HepG2 (cell line): Measurements from ENCODE around the gene EPB41L2. TPM values are rescaled to one million over a fixed set of nuclear protein-coding genes. Genes with fewer than 3 reads are reported as not detected.
A peak's percentile ranks its signal among the peaks of the same experiment; 100 is the strongest.

Experiments used
- ATAC-seq: fragments of 200-7000 bp; cut with Tn5 transposase; 3 replicates; pipeline ENCODE4 v1.9.1; 2020; ENCODE audit warnings: mild to moderate bottlenecking, moderate library complexity
- BruUV-seq: library from RNA; stranded (reverse); fragments of 400-500 nt; replicated peaks from 2 replicates; lab custom pipeline; 2021; lab: Mats Ljungman, UMichigan
- CTCF ChIA-PET: fragments of 300-600 bp; formaldehyde crosslinking; extraction: SDS; loops from one replicate; lab custom pipeline; 2021; ENCODE audit warnings: low total read pairs, inconsistent platforms, low intra/inter-chr PET ratio; lab: Yijun Ruan, JAX
- POLR2A ChIA-PET: fragments of 350-600 bp; sonication (Branson Sonifier 250); formaldehyde crosslinking; loops from one replicate; lab custom pipeline; 2020; ENCODE audit warnings: antibody characterized with exemption, inconsistent platforms; lab: Yijun Ruan, JAX
- DNase-seq: peaks from one replicate; pipeline ENCODE4 v3.0.0-alpha.2; 2015; ENCODE audit warnings: low spot score
- FAIRE-seq: peaks from 3 replicates; lab custom pipeline; 2011; peaks lifted over from hg19 to GRCh38; lab: Jason Lieb, UNC
- H2AFZ ChIP-seq: one replicate; pipeline ENCODE4 v1.6.1; 2011; ENCODE audit warnings: low read length, inconsistent platforms
- H3K27ac ChIP-seq: fragments of 300-600 bp; 3 replicates; pipeline ENCODE4 v1.8.0; 2011; ENCODE audit warnings: mixed run types, mild to moderate bottlenecking, mixed read lengths, low read length, inconsistent platforms; ENCODE audit not compliant: insufficient read depth; ENCODE audit errors: extremely low read length
- H3K27me3 ChIP-seq, 2 experiments: fragments of 200-600 bp in 1 of 2; 2 replicates in 1 of 2; 3 replicates in 1 of 2; pipeline versions ENCODE4 v1.6.0 to v1.8.0; 2011; ENCODE audit warnings: low read length in 2 of 2, mild to moderate bottlenecking in 2 of 2, moderate library complexity in 2 of 2, inconsistent platforms in 1 of 2; ENCODE audit not compliant: insufficient read depth in 2 of 2, control insufficient read depth in 1 of 2
- H3K36me3 ChIP-seq, 2 experiments: fragments of 200-600 bp in 1 of 2; replicated peaks in 1 of 2; 2 replicates in 1 of 2; 3 replicates in 1 of 2; pipeline versions ENCODE4 v1.5.1 to v1.8.0; 2011; ENCODE audit warnings: low read length in 2 of 2, inconsistent platforms in 1 of 2; ENCODE audit not compliant: insufficient read depth in 2 of 2, control insufficient read depth in 1 of 2
- H3K4me1 ChIP-seq: 2 replicates; pipeline ENCODE4 v1.5.1; 2012; ENCODE audit warnings: low read length, inconsistent platforms; ENCODE audit not compliant: insufficient read depth
- H3K4me2 ChIP-seq: 2 replicates; pipeline ENCODE4 v1.6.0; 2011; ENCODE audit warnings: low read depth, low read length, inconsistent platforms
- H3K4me3 ChIP-seq, 3 experiments: fragments of 200-600 bp in 1 of 3; sonication (generic), shearing (Covaris generic) in 1 of 3; replicated peaks in 1 of 3; 2 replicates each; pipeline ENCODE4 v1.5.1; 2011 to 2016; ENCODE audit warnings: low read length in 3 of 3, inconsistent platforms in 2 of 3, low read depth in 2 of 3, mild to moderate bottlenecking in 2 of 3, control low read depth in 1 of 3, mixed read lengths in 1 of 3; ENCODE audit not compliant: insufficient read depth in 1 of 3
- H3K79me2 ChIP-seq: one replicate; pipeline ENCODE4 v1.6.1; 2011; ENCODE audit warnings: low read length, inconsistent platforms; ENCODE audit not compliant: insufficient read depth
- H3K9ac ChIP-seq: 2 replicates; pipeline ENCODE4 v1.6.0; 2011; ENCODE audit warnings: mild to moderate bottlenecking, low read depth, low read length, inconsistent platforms; ENCODE audit not compliant: insufficient read depth
- H3K9me3 ChIP-seq: 2 replicates; pipeline ENCODE4 v1.5.1; 2012; ENCODE audit warnings: mild to moderate bottlenecking, low read length
- H4K20me1 ChIP-seq: 2 replicates; pipeline ENCODE4 v1.6.0; 2011; ENCODE audit warnings: inconsistent platforms, mild to moderate bottlenecking, low read length, moderate library complexity; ENCODE audit not compliant: insufficient read depth
- ASH2L ChIP-seq: fragments of 300-600, 200-600 bp; sonication (generic); IDR thresholded peaks from 2 replicates; pipeline ENCODE4 v1.7.0; 2017; ENCODE audit warnings: low read depth, mild to moderate bottlenecking, moderate library complexity, mixed read lengths, low read length; ENCODE audit not compliant: insufficient read length
- FLYWCH1 ChIP-seq: sonication (generic); formaldehyde crosslinking; IDR thresholded peaks from 2 replicates; pipeline ENCODE4 v1.8.1; 2023; ENCODE audit warnings: mild to moderate bottlenecking, missing genetic modification reagents
- MAFF ChIP-seq: IDR thresholded peaks from 2 replicates; pipeline ENCODE4 v1.6.1; 2011; ENCODE audit warnings: low read depth, low read length, improper control_type of control experiment
- MAFK ChIP-seq, 2 experiments: IDR thresholded peaks in 1 of 2; conservative IDR thresholded peaks in 1 of 2; 2 replicates each; pipeline ENCODE4 v1.6.1; 2011; ENCODE audit warnings: improper control_type of control experiment in 2 of 2, low read length in 2 of 2
- POLR2G ChIP-seq: fragments of 200-400 bp; formaldehyde crosslinking; IDR thresholded peaks from 2 replicates; pipeline ENCODE4 v1.6.1; 2018; ENCODE audit warnings: mild to moderate bottlenecking, low read depth, low read length, moderate library complexity
- ZNF768 ChIP-seq: sonication (generic); formaldehyde crosslinking; IDR thresholded peaks from 2 replicates; pipeline ENCODE4 v1.4.0; 2020; ENCODE audit warnings: missing genetic modification reagents
- WGBS: methylation state at CpG from one replicate; pipeline ENCODE4 v1.1.6; 2017; ENCODE audit warnings: low lambda C conversion rate; 5-methylcytosine and 5-hydroxymethylcytosine counted together
- in situ Hi-C: cut with HindIII; loops from 2 replicates; pipeline ENCODE4 v1.10.0; 2017; ENCODE audit warnings: low pct_unique_long_range_greater_than_20kb; ENCODE audit not compliant: extremely low pct_ligation_motif_present
- intact Hi-C: fragments of 100-400 bp; cut with micrococcal nuclease; formaldehyde crosslinking; loops from one replicate; pipeline ENCODE4 v1.10.0; 2022; ENCODE audit not compliant: unreplicated experiment
- polyA plus RNA-seq, 8 experiments: library from polyadenylated mRNA; depleted of rRNA in 3 of 8; stranded (reverse) in 7 of 8; unstranded in 1 of 8; fragments of >200 nt; fragmentation: Illumina TruSeq in 4 of 8; extraction: Trizol in 4 of 8; gene quantifications; 2 replicates each; pipeline versions ENCODE4 v1.2.1 to v1.2.3, GENCODE V29; 2011 to 2016; ENCODE audit warnings: low read depth in 4 of 8, missing spikeins in 1 of 8, mixed read lengths in 1 of 8; ENCODE audit not compliant: insufficient read depth in 1 of 8
- total RNA-seq, 5 experiments: library from RNA; depleted of rRNA; stranded (reverse); fragments of >200 nt; fragmentation: Illumina TruSeq; extraction: Trizol; gene quantifications; 2 replicates each; pipeline ENCODE4 v1.2.3, GENCODE V29; 2016; ENCODE audit warnings: low read depth in 1 of 5
- TF ChIP-seq, protein P1 (sequence below): sonication (generic); formaldehyde crosslinking; IDR thresholded peaks from 2 replicates; pipeline ENCODE4 v1.5.0; 2020; ENCODE audit warnings: mild to moderate bottlenecking, missing genetic modification reagents, borderline replicate concordance

The EPB41L2 gene
- total and polyA plus RNA-seq, 2 of the 13 experiments (the other 11 are each of a cell fraction or from before 2014, with no cell fraction given): 41.7 to 56.4 TPM

DNA sequence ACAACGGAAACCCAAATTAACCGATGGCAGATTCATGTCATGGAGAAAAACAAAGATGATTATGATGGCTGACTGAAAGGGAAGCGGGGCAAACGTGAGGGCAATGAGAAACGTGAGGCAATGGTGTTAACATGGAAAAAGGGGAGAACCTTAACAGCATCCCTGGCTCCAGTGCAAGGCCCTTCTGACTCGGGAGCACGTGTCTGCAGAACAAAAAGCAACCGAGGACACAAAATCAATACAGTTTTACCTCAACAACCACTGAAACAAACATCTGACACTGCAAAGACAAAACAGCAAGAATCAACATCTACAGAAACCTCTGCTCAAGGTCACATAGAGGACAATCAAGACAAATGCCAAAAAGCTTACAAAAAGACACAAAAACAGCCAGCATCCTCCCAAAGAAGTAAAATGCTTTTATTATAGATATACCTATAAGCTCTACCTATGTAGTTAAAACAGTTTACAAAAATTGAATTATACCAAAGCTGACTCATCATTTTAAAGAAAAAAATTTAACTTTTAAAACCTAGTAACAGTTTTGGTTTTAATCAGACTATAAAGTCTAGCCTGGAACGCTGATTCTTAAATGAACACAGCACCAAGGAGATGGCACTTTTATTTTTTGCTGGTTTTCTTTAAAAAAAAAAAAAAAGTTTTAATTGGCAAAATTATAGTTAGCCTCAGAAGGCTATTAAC, 192.7 kb downstream of the EPB41L2 start:
- no peaks in the 10 kb centered on the region for H4K20me1 ChIP-seq
- peaks cover 6 to 15% of the 10 kb centered on the region in 2 experiments; a peak in 4 of 5 replicates for H3K36me3 ChIP-seq
- peaks cover 20% of the 10 kb centered on the region for H3K4me1 ChIP-seq
- no peaks in the 10 kb centered on the region for H3K9me3 ChIP-seq
- in situ Hi-C loops: no loop called here
- TF ChIP-seq FLYWCH1 (CRISPR knock-in tag): no peak
- peak; percentile 86 to 96 for TF ChIP-seq MAFK (conservative IDR thresholded peaks at IDR 0.05 in 1 of 2, IDR thresholded peaks at IDR 0.05 in 1 of 2; ENCODE audit: low read length in 2 of 2)
- peak; percentile 92 for TF ChIP-seq MAFF
- no peaks in the 10 kb centered on the region for H3K27me3 ChIP-seq
- ChIA-PET POLR2A (interaction anchor here (0.8 kb wide), 1 partner anchor 43 kb away, joined by 3 read pairs; the partner anchor contains the start of gene SMLR1), CTCF (interaction anchor here (0.8 kb wide), 1 partner anchor 548 kb away, joined by 5 read pairs; no protein-coding TSS in a partner anchor)
- no peak for FAIRE-seq
- H3K9ac ChIP-seq: no peak overlapping the region
- no peak for ATAC-seq
- WGBS: 93% methylated on average over 9 of the region's 9 CpGs
- no peaks in the 10 kb centered on the region for H3K79me2 ChIP-seq
- H2AFZ ChIP-seq: no peak overlapping the region
- no TSS peak for BruUV-seq
- H3K4me2 ChIP-seq: no peak overlapping the region
- no peak overlapping the region for H3K27ac ChIP-seq
- H3K4me3 ChIP-seq: no peak overlapping the region
- DNase-seq: no peak
- intact Hi-C loops: loop anchor here (5.0 kb wide), 1 partner anchor 503 kb away; the partner anchor contains the start of gene TMEM200A

DNA sequence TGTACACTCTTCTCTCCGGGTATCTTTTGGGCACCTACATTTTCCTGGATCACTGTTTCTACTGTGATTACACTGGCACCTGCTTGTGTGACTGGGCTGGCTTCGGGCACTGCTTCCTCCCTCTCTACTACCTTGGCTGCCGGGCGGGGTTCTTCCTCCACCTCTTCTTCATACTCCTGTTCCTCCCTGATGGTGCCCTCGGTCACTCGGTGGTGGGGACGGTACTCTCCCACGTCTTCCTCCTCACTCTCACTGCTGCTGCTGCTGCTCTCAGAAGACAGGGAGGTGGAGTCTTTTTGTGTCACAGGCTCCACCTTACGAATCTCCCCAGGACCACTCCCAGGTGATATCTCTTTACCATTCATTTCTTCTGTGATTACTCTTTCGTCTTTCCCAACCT, 193.4 kb downstream of the EPB41L2 start:
- TF ChIP-seq ASH2L: no peak
- no peak for TF ChIP-seq ZNF768
- TF ChIP-seq, protein P1, sequence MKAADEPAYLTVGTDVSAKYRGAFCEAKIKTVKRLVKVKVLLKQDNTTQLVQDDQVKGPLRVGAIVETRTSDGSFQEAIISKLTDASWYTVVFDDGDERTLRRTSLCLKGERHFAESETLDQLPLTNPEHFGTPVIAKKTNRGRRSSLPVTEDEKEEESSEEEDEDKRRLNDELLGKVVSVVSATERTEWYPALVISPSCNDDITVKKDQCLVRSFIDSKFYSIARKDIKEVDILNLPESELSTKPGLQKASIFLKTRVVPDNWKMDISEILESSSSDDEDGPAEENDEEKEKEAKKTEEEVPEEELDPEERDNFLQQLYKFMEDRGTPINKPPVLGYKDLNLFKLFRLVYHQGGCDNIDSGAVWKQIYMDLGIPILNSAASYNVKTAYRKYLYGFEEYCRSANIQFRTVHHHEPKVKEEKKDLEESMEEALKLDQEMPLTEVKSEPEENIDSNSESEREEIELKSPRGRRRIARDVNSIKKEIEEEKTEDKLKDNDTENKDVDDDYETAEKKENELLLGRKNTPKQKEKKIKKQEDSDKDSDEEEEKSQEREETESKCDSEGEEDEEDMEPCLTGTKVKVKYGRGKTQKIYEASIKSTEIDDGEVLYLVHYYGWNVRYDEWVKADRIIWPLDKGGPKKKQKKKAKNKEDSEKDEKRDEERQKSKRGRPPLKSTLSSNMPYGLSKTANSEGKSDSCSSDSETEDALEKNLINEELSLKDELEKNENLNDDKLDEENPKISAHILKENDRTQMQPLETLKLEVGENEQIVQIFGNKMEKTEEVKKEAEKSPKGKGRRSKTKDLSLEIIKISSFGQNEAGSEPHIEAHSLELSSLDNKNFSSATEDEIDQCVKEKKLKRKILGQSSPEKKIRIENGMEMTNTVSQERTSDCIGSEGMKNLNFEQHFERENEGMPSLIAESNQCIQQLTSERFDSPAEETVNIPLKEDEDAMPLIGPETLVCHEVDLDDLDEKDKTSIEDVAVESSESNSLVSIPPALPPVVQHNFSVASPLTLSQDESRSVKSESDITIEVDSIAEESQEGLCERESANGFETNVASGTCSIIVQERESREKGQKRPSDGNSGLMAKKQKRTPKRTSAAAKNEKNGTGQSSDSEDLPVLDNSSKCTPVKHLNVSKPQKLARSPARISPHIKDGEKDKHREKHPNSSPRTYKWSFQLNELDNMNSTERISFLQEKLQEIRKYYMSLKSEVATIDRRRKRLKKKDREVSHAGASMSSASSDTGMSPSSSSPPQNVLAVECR (CRISPR knock-in tag): 0 out of 2 replicates have a peak, but pooled peaks have one; percentile 14
- no peak for TF ChIP-seq POLR2G
- TF ChIP-seq, all 625 proteins: peak for 1
- ATAC-seq: no peak
- intact Hi-C loops (loop anchor here (5.0 kb wide), 1 partner anchor 502 kb away; the partner anchor contains the start of gene TMEM200A), in situ Hi-C loops (no loop called here)
- ChIA-PET CTCF (no interaction called here), POLR2A (interaction anchor here (1.0 kb wide), 1 partner anchor 42 kb away, joined by 3 read pairs; the partner anchor contains the start of gene SMLR1)
- Histone ChIP-seq H3K9ac (no peak overlapping the region), H3K4me3 (no peak overlapping the region), H3K27me3 (no peaks in the 10 kb centered on the region), H3K27ac (no peak overlapping the region), H4K20me1 (no peaks in the 10 kb centered on the region), H3K36me3 (peaks cover 7 to 17% of the 10 kb centered on the region in 2 experiments; a peak in 4 of 5 replicates), H3K4me1 (peaks cover 26% of the 10 kb centered on the region), H3K4me2 (no peak overlapping the region), H3K79me2 (no peaks in the 10 kb centered on the region), H2AFZ (no peak overlapping the region), H3K9me3 (no peaks in the 10 kb centered on the region)
- WGBS: 95% methylated on average over 10 of the region's 10 CpGs
- no peak for DNase-seq
- no peak for FAIRE-seq
- BruUV-seq: TSS peak; percentile 61
